GM21723 (cell line): ENCODE measurements around the gene KIAA1217.

ENCODE experiments used
- ATAC-seq: cut with Tn5 transposase; IDR thresholded peaks from one replicate; pipeline ENCODE4 v1.9.1; 2021; ENCODE audit warnings: mild to moderate bottlenecking, moderate library complexity; ENCODE audit not compliant: unreplicated experiment

The KIAA1217 gene

GRCh38 chr10:24208661-24209431, at the start of gene KIAA1217:
KIAA1217 (plus strand) TSS chr10:24209138; CDS start chr10:24209194, 56 bp downstream.
- peak; percentile 26 for ATAC-seq

GRCh38 chr10:24162206-24162985, 46.5 kb upstream of the KIAA1217 start:
- no peak for ATAC-seq

GRCh38 chr10:24163485-24163884, 45.5 kb upstream of the KIAA1217 start:
- ATAC-seq, result no peak

- no peak for ATAC-seq
These were observed 40.4 kb upstream of the KIAA1217 start for GRCh38 chr10:24168258-24169170.

GRCh38 chr10:24170199-24170598, 38.7 kb upstream of the KIAA1217 start:
- ATAC-seq, result no peak

- no peak for ATAC-seq
These were observed 36.0 kb upstream of the KIAA1217 start for GRCh38 chr10:24172909-24173308.

- ATAC-seq, result no peak
These were observed 34.9 kb upstream of the KIAA1217 start for GRCh38 chr10:24174014-24174413.

GRCh38 chr10:24176658-24177057, 32.3 kb upstream of the KIAA1217 start:
- no peak for ATAC-seq

- no peak for ATAC-seq
These were observed 31.3 kb upstream of the KIAA1217 start for GRCh38 chr10:24177636-24178035.

- ATAC-seq, result no peak
These were observed 28.0 kb upstream of the KIAA1217 start for GRCh38 chr10:24180891-24181290.

GRCh38 chr10:24184455-24184854, 24.5 kb upstream of the KIAA1217 start:
- no peak for ATAC-seq

GRCh38 chr10:24193330-24193729, 15.6 kb upstream of the KIAA1217 start:
- no peak for ATAC-seq

GRCh38 chr10:24197263-24197662, 11.7 kb upstream of the KIAA1217 start:
- no peak for ATAC-seq

GRCh38 chr10:24201503-24202180, 7.3 kb upstream of the KIAA1217 start:
- ATAC-seq, result no peak

- ATAC-seq, result no peak
These were observed 6.8 kb upstream of the KIAA1217 start for GRCh38 chr10:24202181-24202570.

GRCh38 chr10:24205821-24206220, 3.1 kb upstream of the KIAA1217 start:
- no peak for ATAC-seq

GRCh38 chr10:24206334-24206733, 2.6 kb upstream of the KIAA1217 start:
- ATAC-seq, result no peak

GRCh38 chr10:24206926-24207325, 2.0 kb upstream of the KIAA1217 start:
- no peak for ATAC-seq

GRCh38 chr10:24207341-24207740, 1.6 kb upstream of the KIAA1217 start:
- no peak for ATAC-seq

GRCh38 chr10:24207781-24208611, 942 bp upstream of the KIAA1217 start:
- ATAC-seq, result no peak
